ENCODE measurements around the gene DENND4A. TPM values are rescaled to one million over a fixed set of nuclear protein-coding genes. Genes with fewer than 3 reads are reported as not detected.

The DENND4A gene
- total RNA-seq, 1 donor from 2014 or later = 17.5 TPM

- H3K4me3 Mint-ChIP-seq (ENCODE audit: low read depth) = no peak overlapping the region
- no peak overlapping the region for H3K27ac Mint-ChIP-seq
- peaks cover 5% of the 10 kb centered on the region for H3K36me3 Mint-ChIP-seq (ENCODE audit: insufficient read depth)
- H3K27me3 Mint-ChIP-seq = no peaks in the 10 kb centered on the region
- no peaks in the 10 kb centered on the region for H3K9me3 Mint-ChIP-seq (ENCODE audit: low read depth)
- DNase-seq (ENCODE audit: low spot score, unreplicated experiment) = no peak
- no peak for TF ChIP-seq CTCF (IDR thresholded peaks at IDR 0.05; ENCODE audit: unreplicated experiment)
- no peaks in the 10 kb centered on the region for H3K4me1 Mint-ChIP-seq (ENCODE audit: low read depth)
Measured at GRCh38 chr15:65675551-65675950, 116.5 kb downstream of the DENND4A start.

- TF ChIP-seq CTCF (IDR thresholded peaks at IDR 0.05; ENCODE audit: unreplicated experiment) = no peak
- H3K27ac Mint-ChIP-seq = no peak overlapping the region
- no peaks in the 10 kb centered on the region for H3K4me1 Mint-ChIP-seq (ENCODE audit: low read depth)
- peaks cover 3% of the 10 kb centered on the region for H3K36me3 Mint-ChIP-seq (ENCODE audit: insufficient read depth)
- no peaks in the 10 kb centered on the region for H3K9me3 Mint-ChIP-seq (ENCODE audit: low read depth)
- H3K4me3 Mint-ChIP-seq (ENCODE audit: low read depth) = no peak overlapping the region
- DNase-seq (ENCODE audit: low spot score, unreplicated experiment) = no peak
- H3K27me3 Mint-ChIP-seq = no peaks in the 10 kb centered on the region
Measured at GRCh38 chr15:65666257-65666656, 125.8 kb downstream of the DENND4A start.

- no peak for TF ChIP-seq CTCF (IDR thresholded peaks at IDR 0.05; ENCODE audit: unreplicated experiment)
- no peaks in the 10 kb centered on the region for H3K27me3 Mint-ChIP-seq
- no peaks in the 10 kb centered on the region for H3K9me3 Mint-ChIP-seq (ENCODE audit: low read depth)
- H3K36me3 Mint-ChIP-seq (ENCODE audit: insufficient read depth) = no peaks in the 10 kb centered on the region
- no peaks in the 10 kb centered on the region for H3K4me1 Mint-ChIP-seq (ENCODE audit: low read depth)
- H3K4me3 Mint-ChIP-seq (ENCODE audit: low read depth) = no peak overlapping the region
- no peak for DNase-seq (ENCODE audit: low spot score, unreplicated experiment)
- no peak overlapping the region for H3K27ac Mint-ChIP-seq
Measured at GRCh38 chr15:65663521-65663920, 128.6 kb downstream of the DENND4A start.

- no peak overlapping the region for H3K27ac Mint-ChIP-seq
- no peak for TF ChIP-seq CTCF (IDR thresholded peaks at IDR 0.05; ENCODE audit: unreplicated experiment)
- DNase-seq (ENCODE audit: low spot score, unreplicated experiment) = no peak
- no peaks in the 10 kb centered on the region for H3K27me3 Mint-ChIP-seq
- H3K4me1 Mint-ChIP-seq (ENCODE audit: low read depth) = no peaks in the 10 kb centered on the region
- H3K9me3 Mint-ChIP-seq (ENCODE audit: low read depth) = no peaks in the 10 kb centered on the region
- H3K36me3 Mint-ChIP-seq (ENCODE audit: insufficient read depth) = no peaks in the 10 kb centered on the region
- no peak overlapping the region for H3K4me3 Mint-ChIP-seq (ENCODE audit: low read depth)
Measured at GRCh38 chr15:65660927-65661326, 131.2 kb downstream of the DENND4A start.

GRCh38 chr15:65659502-65660052, 132.5 kb downstream of the DENND4A start:
- H3K4me3 Mint-ChIP-seq (ENCODE audit: low read depth) = no peak overlapping the region
- DNase-seq (ENCODE audit: low spot score, unreplicated experiment) = no peak
- no peaks in the 10 kb centered on the region for H3K4me1 Mint-ChIP-seq (ENCODE audit: low read depth)
- H3K27me3 Mint-ChIP-seq = no peaks in the 10 kb centered on the region
- H3K9me3 Mint-ChIP-seq (ENCODE audit: low read depth) = no peaks in the 10 kb centered on the region
- no peaks in the 10 kb centered on the region for H3K36me3 Mint-ChIP-seq (ENCODE audit: insufficient read depth)
- no peak overlapping the region for H3K27ac Mint-ChIP-seq
- no peak for TF ChIP-seq CTCF (IDR thresholded peaks at IDR 0.05; ENCODE audit: unreplicated experiment)
